Naive thymus-derived CD4-positive, alpha-beta T cell (primary cell): ENCODE results near the gene COX6B1. TPM values are rescaled to one million over a fixed set of nuclear protein-coding genes. Genes with fewer than 3 reads are reported as not detected.

Experiments
- ATAC-seq: fragments of 150-1000 bp; cut with Tn5 transposase; 2 replicates; pipeline ENCODE4 v1.10.0; 2021; ENCODE audit warnings: mild to moderate bottlenecking, moderate library complexity
- CTCF ChIA-PET: fragments of 350-600 bp; sonication (Branson Sonifier 250); formaldehyde crosslinking; loops from one replicate; lab custom pipeline; 2021; ENCODE audit warnings: antibody characterized with exemption; lab: Charles Lee
- POLR2A ChIA-PET: fragments of 350-600 bp; sonication (Branson Sonifier 250); formaldehyde crosslinking; loops from one replicate; lab custom pipeline; 2021; ENCODE audit warnings: antibody characterized with exemption, inconsistent platforms; lab: Charles Lee
- DNase-seq, 9 donors: peaks; one replicate each; pipeline versions ENCODE4 v3.0.0 to v3.0.0-alpha.2; 2020 to 2022; ENCODE audit warnings: mixed read lengths in 1 of 9
- H3K27ac ChIP-seq: one replicate; pipeline ENCODE4 v1.7.0; 2013; ENCODE audit warnings: mild to moderate bottlenecking, low read depth, low read length, moderate library complexity
- H3K27me3 ChIP-seq, 2 donors: one replicate each; pipeline ENCODE4 v1.7.0; 2013; ENCODE audit warnings: low read length in 2 of 2, mild to moderate bottlenecking in 2 of 2, moderate library complexity in 2 of 2; ENCODE audit not compliant: control insufficient read depth in 2 of 2, insufficient read depth in 2 of 2
- H3K36me3 ChIP-seq, 3 experiments: 1 replicate in 2 of 3; 2 replicates in 1 of 3; pipeline ENCODE4 v1.7.0; 2013; ENCODE audit warnings: low read length in 3 of 3, mild to moderate bottlenecking in 3 of 3, moderate library complexity in 1 of 3; ENCODE audit not compliant: insufficient read depth in 3 of 3, control insufficient read depth in 2 of 3
- H3K4me1 ChIP-seq, 2 donors: one replicate each; pipeline ENCODE4 v1.7.0; 2013; ENCODE audit warnings: low read length in 2 of 2, mild to moderate bottlenecking in 2 of 2, moderate library complexity in 1 of 2; ENCODE audit not compliant: control insufficient read depth in 2 of 2, insufficient read depth in 2 of 2
- H3K4me3 ChIP-seq: 2 replicates; pipeline ENCODE4 v1.7.0; 2013; ENCODE audit warnings: mild to moderate bottlenecking, low read length
- H3K9me3 ChIP-seq, 3 experiments: 1 replicate in 2 of 3; 2 replicates in 1 of 3; pipeline ENCODE4 v1.7.0; 2013; ENCODE audit warnings: low read length in 3 of 3; ENCODE audit not compliant: control insufficient read depth in 2 of 3
- H3K27ac Mint-ChIP-seq, 9 donors: one replicate each; pipeline ENCODE4 v1.8.0; 2020 to 2022; ENCODE audit warnings: mixed read lengths in 9 of 9, mild to moderate bottlenecking in 8 of 9, moderate library complexity in 5 of 9, inconsistent platforms in 2 of 9
- H3K27me3 Mint-ChIP-seq, 5 donors: one replicate each; pipeline ENCODE4 v1.8.0; 2021 to 2022; ENCODE audit warnings: mixed read lengths in 5 of 5, mild to moderate bottlenecking in 1 of 5
- H3K36me3 Mint-ChIP-seq, 5 donors: one replicate each; pipeline ENCODE4 v1.8.0; 2020 to 2022; ENCODE audit warnings: mixed read lengths in 5 of 5, mild to moderate bottlenecking in 3 of 5, inconsistent platforms in 1 of 5
- H3K4me1 Mint-ChIP-seq, 7 donors: one replicate each; pipeline ENCODE4 v1.8.0; 2020 to 2022; ENCODE audit warnings: mixed read lengths in 7 of 7, mild to moderate bottlenecking in 3 of 7, inconsistent platforms in 1 of 7
- H3K4me3 Mint-ChIP-seq, 10 donors: one replicate each; pipeline ENCODE4 v1.8.0; 2020 to 2022; ENCODE audit warnings: mild to moderate bottlenecking in 10 of 10, mixed read lengths in 10 of 10, moderate library complexity in 6 of 10, inconsistent platforms in 2 of 10
- H3K9me3 Mint-ChIP-seq, 11 donors: one replicate each; pipeline ENCODE4 v1.8.0; 2020 to 2022; ENCODE audit warnings: mixed read lengths in 11 of 11, mild to moderate bottlenecking in 4 of 11, inconsistent platforms in 1 of 11, moderate library complexity in 1 of 11
- intact Hi-C, 2 donors: fragments of 100-400 bp; cut with micrococcal nuclease; formaldehyde crosslinking; loops; one replicate each; pipeline ENCODE4 v1.15.1; 2023
- polyA plus RNA-seq, 2 donors: library from polyadenylated mRNA; unstranded; fragments of 300-500 nt; fragmentation: Illumina TruSeq; gene quantifications; one replicate each; pipeline ENCODE4 v1.2.3, GENCODE V29; 2021
- total RNA-seq, 6 experiments: library from RNA in 5 of 6; stranded (reverse) in 5 of 6; gene quantifications; 1 replicate in 5 of 6; 2 replicates in 1 of 6; pipeline ENCODE4 v1.2.3 and lab custom pipeline; 2021 to 2026

COX6B1 gene
- total and polyA plus RNA-seq, 7 experiments from 2014 or later = 172 to 873 (median 237) TPM

- POLR2A ChIA-PET = no interaction called here
- DNase-seq (no peak), ATAC-seq (no peak)
- Histone ChIP-seq H3K27ac (no peak overlapping the region), H3K9me3 (no peaks in the 10 kb centered on the region), H3K4me1 (no peaks in the 10 kb centered on the region), H3K4me3 (no peak overlapping the region), H3K36me3 (no peaks in the 10 kb centered on the region), H3K27me3 (no peaks in the 10 kb centered on the region)
- peak overlapping the region in 2 of 9 donors; percentile 16 to 51 for H3K27ac Mint-ChIP-seq
- H3K36me3 Mint-ChIP-seq = peaks cover 0 to 15% (median 8%) of the 10 kb centered on the region in 5 donors
- H3K27me3 Mint-ChIP-seq = peaks cover 0 to 3% (median 0%) of the 10 kb centered on the region in 5 donors
- CTCF ChIA-PET = no interaction called here
- peaks cover 0 to 11% (median 3%) of the 10 kb centered on the region in 7 donors for H3K4me1 Mint-ChIP-seq
- H3K4me3 Mint-ChIP-seq = no peak overlapping the region
- intact Hi-C loops = no loop called here
- H3K9me3 Mint-ChIP-seq = no peaks in the 10 kb centered on the region
Observed at GRCh38 chr19:35663981-35664380, 15.9 kb downstream of the COX6B1 start.

GRCh38 chr19:35665157-35665556, 17.0 kb downstream of the COX6B1 start:
- H3K9me3 Mint-ChIP-seq = peaks cover 0 to 2% (median 0%) of the 10 kb centered on the region in 11 donors
- no peaks in the 10 kb centered on the region for H3K4me1 ChIP-seq
- H3K36me3 Mint-ChIP-seq = peaks cover 0 to 11% (median 3%) of the 10 kb centered on the region in 5 donors
- CTCF ChIA-PET = no interaction called here
- H3K4me3 Mint-ChIP-seq = no peak overlapping the region
- H3K4me1 Mint-ChIP-seq = peaks cover 0 to 8% (median 3%) of the 10 kb centered on the region in 7 donors
- H3K27ac ChIP-seq = no peak overlapping the region
- H3K9me3 ChIP-seq = no peaks in the 10 kb centered on the region
- H3K4me3 ChIP-seq = no peak overlapping the region
- H3K27me3 ChIP-seq = no peaks in the 10 kb centered on the region
- intact Hi-C loops = no loop called here
- H3K27me3 Mint-ChIP-seq = peaks cover 0 to 12% (median 4%) of the 10 kb centered on the region in 5 donors
- POLR2A ChIA-PET = no interaction called here
- DNase-seq (no peak), ATAC-seq (no peak)
- H3K27ac Mint-ChIP-seq = peak overlapping the region in 1 of 9 donors; percentile 25
- H3K36me3 ChIP-seq = no peaks in the 10 kb centered on the region

- Mint-ChIP-seq H3K27ac (no peak overlapping the region), H3K27me3 (peaks cover 0 to 13% (median 5%) of the 10 kb centered on the region in 5 donors), H3K4me3 (no peak overlapping the region), H3K4me1 (peaks cover 0 to 8% (median 3%) of the 10 kb centered on the region in 7 donors), H3K9me3 (peaks cover 0 to 2% (median 0%) of the 10 kb centered on the region in 11 donors), H3K36me3 (peaks cover 0 to 11% (median 3%) of the 10 kb centered on the region in 5 donors)
- H3K36me3 ChIP-seq = no peaks in the 10 kb centered on the region
- intact Hi-C loops = no loop called here
- no peaks in the 10 kb centered on the region for H3K9me3 ChIP-seq
- H3K27ac ChIP-seq = no peak overlapping the region
- H3K27me3 ChIP-seq = peaks cover 0 to under 1% of the 10 kb centered on the region in 2 donors
- POLR2A ChIA-PET = no interaction called here
- DNase-seq (no peak), ATAC-seq (no peak)
- no peak overlapping the region for H3K4me3 ChIP-seq
- CTCF ChIA-PET = no interaction called here
- no peaks in the 10 kb centered on the region for H3K4me1 ChIP-seq
Observed at GRCh38 chr19:35665604-35666003, 17.5 kb downstream of the COX6B1 start.

- Mint-ChIP-seq H3K9me3 (peaks cover 0 to 2% (median 0%) of the 10 kb centered on the region in 11 donors), H3K4me3 (no peak within 1 kb of the TSS), H3K36me3 (peaks cover 0 to 8% (median 3%) of the 10 kb centered on the region in 5 donors), H3K27me3 (peaks cover 0 to 19% (median 5%) of the 10 kb centered on the region in 5 donors), H3K4me1 (peaks cover 0 to 8% (median 3%) of the 10 kb centered on the region in 7 donors), H3K27ac (peak within 1 kb of the TSS in 1 of 9 donors; percentile 51)
- ChIA-PET CTCF (no interaction called here), POLR2A (no interaction called here)
- Histone ChIP-seq H3K4me1 (no peaks in the 10 kb centered on the region), H3K36me3 (no peaks in the 10 kb centered on the region), H3K4me3 (no peak within 1 kb of the TSS), H3K27ac (no peak within 1 kb of the TSS), H3K9me3 (no peaks in the 10 kb centered on the region), H3K27me3 (peaks cover 0 to 3% of the 10 kb centered on the region in 2 donors)
- intact Hi-C loops = no loop called here
- DNase-seq (no peak), ATAC-seq (no peak)
Observed at GRCh38 chr19:35666251-35666913, 18.3 kb downstream of the COX6B1 start, which contains the start of gene UPK1A. UPK1A (plus strand) TSS chr19:35666517; CDS start chr19:35666813, 296 bp downstream.

- Histone ChIP-seq H3K9me3 (no peaks in the 10 kb centered on the region), H3K4me3 (no peak overlapping the region), H3K27me3 (peaks cover 0 to 3% of the 10 kb centered on the region in 2 donors), H3K4me1 (no peaks in the 10 kb centered on the region), H3K27ac (no peak overlapping the region), H3K36me3 (no peaks in the 10 kb centered on the region)
- peaks cover 4 to 14% (median 9%) of the 10 kb centered on the region in 7 donors for H3K4me1 Mint-ChIP-seq
- ATAC-seq (no peak), DNase-seq (no peak)
- peaks cover 0 to 4% (median 0%) of the 10 kb centered on the region in 5 donors for H3K36me3 Mint-ChIP-seq
- peak overlapping the region in 1 of 9 donors; percentile 68 for H3K27ac Mint-ChIP-seq
- ChIA-PET CTCF (no interaction called here), POLR2A (no interaction called here)
- H3K27me3 Mint-ChIP-seq = peaks cover 17 to 44% (median 24%) of the 10 kb centered on the region in 5 donors
- intact Hi-C loops = no loop called here
- H3K9me3 Mint-ChIP-seq = peaks cover 0 to 2% (median 0%) of the 10 kb centered on the region in 11 donors
- no peak overlapping the region for H3K4me3 Mint-ChIP-seq
Observed at GRCh38 chr19:35669566-35669965, 21.4 kb downstream of the COX6B1 start.

GRCh38 chr19:35669974-35670373, 21.9 kb downstream of the COX6B1 start:
- Histone ChIP-seq H3K27ac (no peak overlapping the region), H3K27me3 (peaks cover 0 to 3% of the 10 kb centered on the region in 2 donors), H3K4me1 (no peaks in the 10 kb centered on the region), H3K36me3 (no peaks in the 10 kb centered on the region), H3K9me3 (no peaks in the 10 kb centered on the region), H3K4me3 (no peak overlapping the region)
- CTCF ChIA-PET = no interaction called here
- no peak for ATAC-seq
- POLR2A ChIA-PET = no interaction called here
- DNase-seq = no peak
- H3K4me3 Mint-ChIP-seq = no peak overlapping the region
- peaks cover 4 to 14% (median 9%) of the 10 kb centered on the region in 7 donors for H3K4me1 Mint-ChIP-seq
- peaks cover 0 to 4% (median 0%) of the 10 kb centered on the region in 5 donors for H3K36me3 Mint-ChIP-seq
- peak overlapping the region in 1 of 9 donors; percentile 68 for H3K27ac Mint-ChIP-seq
- H3K9me3 Mint-ChIP-seq = peaks cover 0 to 2% (median 0%) of the 10 kb centered on the region in 11 donors
- intact Hi-C loops = no loop called here
- H3K27me3 Mint-ChIP-seq = peaks cover 17 to 46% (median 24%) of the 10 kb centered on the region in 5 donors
